Stimulated activated CD8-positive, alpha-beta memory T cell treated with anti-CD3 and anti-CD28 coated beads, Interleukin-12 subunit alpha, Interleukin-12 subunit beta, amount 100 ng/mL, for 4 hours (primary cell): ENCODE measurements around the gene ANKFY1.
"Not testable (repeated sequence)": the region's sequence is repeated elsewhere in the genome, so short reads cannot be mapped to it uniquely, and the experiment has no call there.

Experiments
- DNase-seq: peaks from one replicate; pipeline ENCODE4 v3.0.0-alpha.2; 2020; ENCODE audit warnings: low read depth

The ANKFY1 gene

GRCh38 chr17:4255271-4255670, 8.5 kb downstream of the ANKFY1 start:
- not testable (repeated sequence) for DNase-seq

GRCh38 chr17:4250887-4251286, 12.9 kb downstream of the ANKFY1 start:
- no peak for DNase-seq

- no peak for DNase-seq
These were observed 14.2 kb downstream of the ANKFY1 start for GRCh38 chr17:4249452-4250029.

- no peak for DNase-seq
These were observed 15.1 kb downstream of the ANKFY1 start for GRCh38 chr17:4248504-4249277.

GRCh38 chr17:4247971-4248388, 15.8 kb downstream of the ANKFY1 start:
- no peak for DNase-seq

GRCh38 chr17:4247361-4247970, 16.3 kb downstream of the ANKFY1 start:
- no peak for DNase-seq

- DNase-seq = no peak
These were observed 17.1 kb downstream of the ANKFY1 start for GRCh38 chr17:4246674-4247073.

- no peak for DNase-seq
These were observed 22.2 kb downstream of the ANKFY1 start for GRCh38 chr17:4241535-4241934.

GRCh38 chr17:4236456-4236855, 27.3 kb downstream of the ANKFY1 start:
- no peak for DNase-seq

GRCh38 chr17:4235372-4236279, 28.2 kb downstream of the ANKFY1 start:
- no peak for DNase-seq

- DNase-seq = no peak
These were observed 29.4 kb downstream of the ANKFY1 start for GRCh38 chr17:4234401-4234800.

GRCh38 chr17:4233668-4234258, 30.0 kb downstream of the ANKFY1 start:
- no peak for DNase-seq

- no peak for DNase-seq
These were observed 31.5 kb downstream of the ANKFY1 start for GRCh38 chr17:4232168-4232813.

- no peak for DNase-seq
These were observed 33.9 kb downstream of the ANKFY1 start for GRCh38 chr17:4229627-4230541.

- no peak for DNase-seq
These were observed 41.7 kb downstream of the ANKFY1 start for GRCh38 chr17:4221899-4222659.

GRCh38 chr17:4221163-4221562, 42.6 kb downstream of the ANKFY1 start:
- no peak for DNase-seq

GRCh38 chr17:4220655-4221054, 43.1 kb downstream of the ANKFY1 start:
- no peak for DNase-seq

GRCh38 chr17:4219241-4219640, 44.5 kb downstream of the ANKFY1 start:
- no peak for DNase-seq

- DNase-seq = no peak
These were observed 47.8 kb downstream of the ANKFY1 start for GRCh38 chr17:4215882-4216570.
